ENCODE measurements around the gene IGFBP4.

- TF ChIP-seq SP1 (IDR thresholded peaks at IDR 0.05) (no peak), HDGF (IDR thresholded peaks at IDR 0.05; ENCODE audit: borderline replicate concordance) (no peak), LEF1 (IDR thresholded peaks at IDR 0.05; ENCODE audit: borderline replicate concordance) (no peak), TARDBP (IDR thresholded peaks at IDR 0.05) (no peak), BHLHE40 (IDR thresholded peaks at IDR 0.05; ENCODE audit: borderline replicate concordance) (no peak), L3MBTL2 (conservative IDR thresholded peaks at IDR 0.05) (no peak), FOXA1 (IDR thresholded peaks at IDR 0.05) (no peak), FOXM1 (IDR thresholded peaks at IDR 0.05; ENCODE audit: borderline replicate concordance) (no peak), ELF4 (IDR thresholded peaks at IDR 0.05) (no peak), SUZ12 (IDR thresholded peaks at IDR 0.05) (no peak), PKNOX1 (IDR thresholded peaks at IDR 0.05) (no peak)
These were observed 2.7 kb downstream of the IGFBP4 start for GRCh38 chr17:40445751-40446468.

Measured in HEK293T (cell line).